K562 (cell line): ENCODE results near the gene DNAJB2. TPM values are rescaled to one million over a fixed set of nuclear protein-coding genes. Genes with fewer than 3 reads are reported as not detected.

ENCODE experiments used
- CEBPB ChIP-seq: fragments of 450-650 bp; IDR thresholded peaks from 2 replicates; pipeline ENCODE4 v1.6.1; 2016; ENCODE audit warnings: missing genetic modification characterization, missing compliant biosample characterization
- CHAMP1 ChIP-seq: fragments of 450-650 bp; IDR thresholded peaks from 2 replicates; pipeline ENCODE4 v1.6.1; 2016; ENCODE audit warnings: mild to moderate bottlenecking
- CXXC5 ChIP-seq: fragments of 250-450 bp; sonication (Bioruptor Pico); IDR thresholded peaks from 2 replicates; pipeline ENCODE4 v1.8.0; 2022; ENCODE audit warnings: inconsistent platforms, mild to moderate bottlenecking, moderate library complexity
- DIDO1 ChIP-seq: fragments of 450-650 bp; IDR thresholded peaks from 2 replicates; pipeline ENCODE4 v1.6.1; 2016; ENCODE audit warnings: low read depth, missing biosample characterization, missing genetic modification characterization
- DPF2 ChIP-seq: fragments of 450-650 bp; IDR thresholded peaks from 2 replicates; pipeline ENCODE4 v1.6.1; 2016
- EZH2 ChIP-seq: IDR thresholded peaks from 2 replicates; pipeline ENCODE4 v1.6.1; 2012; ENCODE audit warnings: low read depth, mild to moderate bottlenecking, inconsistent platforms, low read length, borderline replicate concordance
- FOXA3 ChIP-seq, 2 experiments: fragments of 450-650 bp in 1 of 2; sonication (generic) in 1 of 2; formaldehyde crosslinking; IDR thresholded peaks in 1 of 2; conservative IDR thresholded peaks in 1 of 2; 2 replicates each; pipeline versions ENCODE4 v1.4.0 to v1.8.0; 2020 to 2022; ENCODE audit warnings: mild to moderate bottlenecking in 2 of 2, missing genetic modification reagents in 1 of 2
- HDAC2 ChIP-seq: fragments of 450-650 bp; IDR thresholded peaks from 2 replicates; pipeline ENCODE4 v1.6.1; 2016; ENCODE audit warnings: mild to moderate bottlenecking
- HMG20A ChIP-seq: fragments of 450-650 bp; formaldehyde crosslinking; conservative IDR thresholded peaks from 2 replicates; pipeline ENCODE4 v1.4.0; 2020; ENCODE audit warnings: mild to moderate bottlenecking, mixed read lengths
- NFYB ChIP-seq: IDR thresholded peaks from 2 replicates; pipeline ENCODE4 v1.6.1; 2011; ENCODE audit warnings: mild to moderate bottlenecking, moderate library complexity; ENCODE audit not compliant: insufficient read length; ENCODE audit errors: extremely low read depth
- POLR3G ChIP-seq: IDR thresholded peaks from 2 replicates; pipeline ENCODE4 v1.6.1; 2011; ENCODE audit not compliant: insufficient read length, insufficient replicate concordance; ENCODE audit errors: extremely low read depth
- PURB ChIP-seq: sonication (generic); formaldehyde crosslinking; IDR thresholded peaks from 2 replicates; pipeline ENCODE4 v1.9.0; 2021; ENCODE audit warnings: low read depth, mild to moderate bottlenecking, missing genetic modification reagents
- SP2 ChIP-seq: IDR thresholded peaks from 2 replicates; pipeline ENCODE4 v1.6.1; 2011; ENCODE audit warnings: mild to moderate bottlenecking, low read depth, low read length, moderate library complexity; ENCODE audit not compliant: poor library complexity, severe bottlenecking; ENCODE audit errors: extremely low read depth
- TBP ChIP-seq: optimal IDR thresholded peaks from 2 replicates; pipeline ENCODE3; 2011; ENCODE audit warnings: low read depth, low read length, improper control_type of control experiment
- TSC22D4 ChIP-seq: fragments of 450-650 bp; IDR thresholded peaks from 2 replicates; pipeline ENCODE4 v1.6.1; 2016; ENCODE audit warnings: missing genetic modification characterization, missing biosample characterization, control low read depth
- ZNF347 ChIP-seq: fragments of 450-650 bp; formaldehyde crosslinking; IDR thresholded peaks from 2 replicates; pipeline ENCODE4 v1.4.0; 2020; ENCODE audit warnings: low read depth, mild to moderate bottlenecking, moderate library complexity
- ZNF407 ChIP-seq: fragments of 450-650 bp; IDR thresholded peaks from 2 replicates; pipeline ENCODE4 v1.6.1; 2016; ENCODE audit warnings: low read depth
- polyA plus RNA-seq, 8 experiments: library from polyadenylated mRNA; depleted of rRNA in 4 of 8; stranded (reverse) in 5 of 8; unstranded in 3 of 8; fragments of >200 nt; fragmentation: Nextera tagmentation in 2 of 8; fragmentation: Illumina TruSeq in 1 of 8; extraction: Ambion mirVana in 2 of 8; extraction: Trizol in 1 of 8; gene quantifications; 2 replicates each; pipeline versions ENCODE4 v1.2.1 to v1.2.3, GENCODE V29; 2011 to 2014; ENCODE audit warnings: inconsistent platforms in 1 of 8, missing spikeins in 1 of 8
- total RNA-seq, 7 experiments: library from RNA; depleted of rRNA in 6 of 7; stranded (reverse); fragments of >200 nt in 6 of 7; fragmentation: Illumina TruSeq in 2 of 7; extraction: Trizol in 2 of 7; gene quantifications; 2 replicates each; pipeline versions ENCODE4 v1.2.1 to v1.2.3, GENCODE V29; 2011 to 2021; ENCODE audit warnings: low replicate concordance in 1 of 7

The DNAJB2 gene
- total and polyA plus RNA-seq, 9 of the 15 experiments (the other 6 are each of a cell fraction or from before 2014, with no cell fraction given) = 0.08 to 3.0 (median 2.2) TPM; not detected in 1

- TF ChIP-seq CHAMP1 (peak; percentile 83), EZH2 (no peak), HDAC2 (no peak; the same call in 1 of the 2 replicates), HMG20A (CRISPR knock-in tag) (no peak), TBP (no peak), CEBPB (tag) (no peak), ZNF407 (no peak), DPF2 (peak; percentile 86), ZNF347 (CRISPR knock-in tag) (no peak), SP2 (no peak), DIDO1 (no peak), TSC22D4 (tag) (no peak), FOXA3 (CRISPR knock-in tag; conservative IDR thresholded peaks at IDR 0.05 in 1 of 2, IDR thresholded peaks at IDR 0.05 in 1 of 2) (peak in 1 of 2 experiments; percentile 70; a peak in 2 of 4 replicates), POLR3G (no peak), NFYB (no peak), CXXC5 (CRISPR knock-in tag) (peak; percentile 98), PURB (CRISPR knock-in tag) (no peak)
These were observed at the start of gene DNAJB2 (continued) for GRCh38 chr2:219279151-219279915.
